GM12878 (cell line): Measurements from ENCODE around the gene SESTD1.
"Not testable (repeated sequence)": the region's sequence is repeated elsewhere in the genome, so short reads cannot be mapped to it uniquely, and the experiment has no call there.

Experiments used
- CTCF ChIP-seq, 3 experiments: IDR thresholded peaks in 2 of 3; conservative IDR thresholded peaks in 1 of 3; 2 replicates each; pipeline ENCODE4 v1.5.1; 2011; ENCODE audit warnings: low read depth in 3 of 3, low read length in 3 of 3, mild to moderate bottlenecking in 3 of 3, control low read depth in 2 of 3, moderate library complexity in 2 of 3, inconsistent platforms in 1 of 3, mixed read lengths in 1 of 3; ENCODE audit not compliant: control insufficient read depth in 2 of 3, insufficient read depth in 1 of 3; ENCODE audit errors: extremely low read depth in 1 of 3
- EZH2 ChIP-seq: IDR thresholded peaks from 2 replicates; pipeline ENCODE4 v1.6.1; 2012; ENCODE audit warnings: low read depth, mild to moderate bottlenecking, control low read depth, inconsistent platforms, low read length, borderline replicate concordance; ENCODE audit not compliant: control insufficient read depth
- POLR2A ChIP-seq: IDR thresholded peaks from 2 replicates; pipeline ENCODE4 v1.6.1; 2011; ENCODE audit warnings: low read depth, mild to moderate bottlenecking, low read length
- POLR2AphosphoS5 ChIP-seq: IDR thresholded peaks from 2 replicates; pipeline ENCODE4 v1.6.1; 2011; ENCODE audit warnings: mild to moderate bottlenecking, low read length, inconsistent platforms
- RCOR1 ChIP-seq: conservative IDR thresholded peaks from 2 replicates; pipeline ENCODE4 v1.6.1; 2012; ENCODE audit warnings: low read depth, low read length, improper control_type of control experiment
- RELB ChIP-seq: fragments of 450-650 bp; IDR thresholded peaks from 2 replicates; pipeline ENCODE4 v1.6.1; 2017; ENCODE audit warnings: low read depth, mild to moderate bottlenecking, moderate library complexity
- SP1 ChIP-seq: IDR thresholded peaks from one replicate; pipeline ENCODE4 v1.6.1; 2011; ENCODE audit warnings: low read depth, low read length
- YY1 ChIP-seq: IDR thresholded peaks from 2 replicates; pipeline ENCODE4 v1.6.1; 2011; ENCODE audit warnings: low read depth, mild to moderate bottlenecking, low read length
- ZNF384 ChIP-seq: IDR thresholded peaks from 2 replicates; pipeline ENCODE4 v1.6.1; 2012; ENCODE audit warnings: low read depth, mild to moderate bottlenecking, low read length, improper control_type of control experiment, borderline replicate concordance
- ZZZ3 ChIP-seq: IDR thresholded peaks from 2 replicates; pipeline ENCODE4 v1.6.1; 2011; ENCODE audit warnings: low read depth; ENCODE audit not compliant: control insufficient read depth, insufficient read length
- TF ChIP-seq, protein P1 (sequence below): IDR thresholded peaks from 2 replicates; pipeline ENCODE4 v1.6.1; 2012; ENCODE audit warnings: mild to moderate bottlenecking, low read depth, low read length
- TF ChIP-seq, protein P2 (sequence below): fragments of 450-650 bp; IDR thresholded peaks from 2 replicates; pipeline ENCODE4 v1.6.1; 2018; ENCODE audit warnings: borderline replicate concordance, mild to moderate bottlenecking; ENCODE audit not compliant: partially characterized antibody
- TF ChIP-seq, protein P3 (sequence below): IDR thresholded peaks from 2 replicates; pipeline ENCODE4 v1.6.1; 2012; ENCODE audit warnings: low read length, inconsistent platforms

DNA sequence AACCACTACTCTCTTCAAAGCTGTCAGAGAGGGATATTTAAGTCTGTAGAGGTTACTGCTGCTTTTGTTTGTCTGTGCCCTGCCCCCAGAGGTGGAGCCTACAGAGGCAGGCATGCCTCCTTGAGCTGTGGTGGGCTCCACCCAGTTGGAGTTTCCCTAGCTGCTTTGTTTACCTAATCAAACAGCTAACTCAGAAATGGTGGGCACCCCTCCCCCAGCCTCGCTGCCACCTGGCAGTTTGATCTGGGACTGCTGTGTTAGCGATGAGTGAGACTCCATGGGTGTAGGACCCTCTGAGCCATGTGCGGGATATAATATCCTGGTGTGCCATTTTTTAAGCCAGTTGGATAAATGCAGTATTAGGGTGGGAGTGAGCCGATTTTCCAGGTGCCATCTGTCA lies 171.7 kb downstream of the SESTD1 start:
- TF ChIP-seq POLR2AphosphoS5; ZZZ3; RCOR1; CTCF (IDR thresholded peaks at IDR 0.05 in 2 of 3, conservative IDR thresholded peaks at IDR 0.05 in 1 of 3; ENCODE audit: control insufficient read depth in 2 of 3, extremely low read depth in 1 of 3, insufficient read depth in 1 of 3, low read depth in 3 of 3, low read length in 3 of 3); YY1; RELB; EZH2; POLR2A; ZNF384; SP1: not testable (repeated sequence)
- TF ChIP-seq, protein P1, sequence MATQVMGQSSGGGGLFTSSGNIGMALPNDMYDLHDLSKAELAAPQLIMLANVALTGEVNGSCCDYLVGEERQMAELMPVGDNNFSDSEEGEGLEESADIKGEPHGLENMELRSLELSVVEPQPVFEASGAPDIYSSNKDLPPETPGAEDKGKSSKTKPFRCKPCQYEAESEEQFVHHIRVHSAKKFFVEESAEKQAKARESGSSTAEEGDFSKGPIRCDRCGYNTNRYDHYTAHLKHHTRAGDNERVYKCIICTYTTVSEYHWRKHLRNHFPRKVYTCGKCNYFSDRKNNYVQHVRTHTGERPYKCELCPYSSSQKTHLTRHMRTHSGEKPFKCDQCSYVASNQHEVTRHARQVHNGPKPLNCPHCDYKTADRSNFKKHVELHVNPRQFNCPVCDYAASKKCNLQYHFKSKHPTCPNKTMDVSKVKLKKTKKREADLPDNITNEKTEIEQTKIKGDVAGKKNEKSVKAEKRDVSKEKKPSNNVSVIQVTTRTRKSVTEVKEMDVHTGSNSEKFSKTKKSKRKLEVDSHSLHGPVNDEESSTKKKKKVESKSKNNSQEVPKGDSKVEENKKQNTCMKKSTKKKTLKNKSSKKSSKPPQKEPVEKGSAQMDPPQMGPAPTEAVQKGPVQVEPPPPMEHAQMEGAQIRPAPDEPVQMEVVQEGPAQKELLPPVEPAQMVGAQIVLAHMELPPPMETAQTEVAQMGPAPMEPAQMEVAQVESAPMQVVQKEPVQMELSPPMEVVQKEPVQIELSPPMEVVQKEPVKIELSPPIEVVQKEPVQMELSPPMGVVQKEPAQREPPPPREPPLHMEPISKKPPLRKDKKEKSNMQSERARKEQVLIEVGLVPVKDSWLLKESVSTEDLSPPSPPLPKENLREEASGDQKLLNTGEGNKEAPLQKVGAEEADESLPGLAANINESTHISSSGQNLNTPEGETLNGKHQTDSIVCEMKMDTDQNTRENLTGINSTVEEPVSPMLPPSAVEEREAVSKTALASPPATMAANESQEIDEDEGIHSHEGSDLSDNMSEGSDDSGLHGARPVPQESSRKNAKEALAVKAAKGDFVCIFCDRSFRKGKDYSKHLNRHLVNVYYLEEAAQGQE: not testable (repeated sequence)
- TF ChIP-seq, protein P2, sequence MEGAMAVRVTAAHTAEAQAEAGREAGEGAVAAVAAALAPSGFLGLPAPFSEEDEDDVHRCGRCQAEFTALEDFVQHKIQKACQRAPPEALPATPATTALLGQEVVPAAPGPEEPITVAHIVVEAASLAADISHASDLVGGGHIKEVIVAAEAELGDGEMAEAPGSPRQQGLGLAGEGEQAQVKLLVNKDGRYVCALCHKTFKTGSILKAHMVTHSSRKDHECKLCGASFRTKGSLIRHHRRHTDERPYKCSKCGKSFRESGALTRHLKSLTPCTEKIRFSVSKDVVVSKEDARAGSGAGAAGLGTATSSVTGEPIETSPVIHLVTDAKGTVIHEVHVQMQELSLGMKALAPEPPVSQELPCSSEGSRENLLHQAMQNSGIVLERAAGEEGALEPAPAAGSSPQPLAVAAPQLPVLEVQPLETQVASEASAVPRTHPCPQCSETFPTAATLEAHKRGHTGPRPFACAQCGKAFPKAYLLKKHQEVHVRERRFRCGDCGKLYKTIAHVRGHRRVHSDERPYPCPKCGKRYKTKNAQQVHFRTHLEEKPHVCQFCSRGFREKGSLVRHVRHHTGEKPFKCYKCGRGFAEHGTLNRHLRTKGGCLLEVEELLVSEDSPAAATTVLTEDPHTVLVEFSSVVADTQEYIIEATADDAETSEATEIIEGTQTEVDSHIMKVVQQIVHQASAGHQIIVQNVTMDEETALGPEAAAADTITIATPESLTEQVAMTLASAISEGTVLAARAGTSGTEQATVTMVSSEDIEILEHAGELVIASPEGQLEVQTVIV: not testable (repeated sequence)
- TF ChIP-seq, protein P3, sequence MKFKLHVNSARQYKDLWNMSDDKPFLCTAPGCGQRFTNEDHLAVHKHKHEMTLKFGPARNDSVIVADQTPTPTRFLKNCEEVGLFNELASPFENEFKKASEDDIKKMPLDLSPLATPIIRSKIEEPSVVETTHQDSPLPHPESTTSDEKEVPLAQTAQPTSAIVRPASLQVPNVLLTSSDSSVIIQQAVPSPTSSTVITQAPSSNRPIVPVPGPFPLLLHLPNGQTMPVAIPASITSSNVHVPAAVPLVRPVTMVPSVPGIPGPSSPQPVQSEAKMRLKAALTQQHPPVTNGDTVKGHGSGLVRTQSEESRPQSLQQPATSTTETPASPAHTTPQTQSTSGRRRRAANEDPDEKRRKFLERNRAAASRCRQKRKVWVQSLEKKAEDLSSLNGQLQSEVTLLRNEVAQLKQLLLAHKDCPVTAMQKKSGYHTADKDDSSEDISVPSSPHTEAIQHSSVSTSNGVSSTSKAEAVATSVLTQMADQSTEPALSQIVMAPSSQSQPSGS: not testable (repeated sequence)
